ENCODE results near the gene CBX5. TPM values are rescaled to one million over a fixed set of nuclear protein-coding genes. Genes with fewer than 3 reads are reported as not detected.

The CBX5 gene
- total and polyA plus RNA-seq, 9 of the 15 experiments (the other 6 are each of a cell fraction or from before 2014, with no cell fraction given) = 32.6 to 102 (median 59.2) TPM

- TF ChIP-seq ZNF318 (IDR thresholded peaks at IDR 0.05; ENCODE audit: borderline replicate concordance in 1 of 2, low read depth in 1 of 2) = no peak
- no peak for TF ChIP-seq CBFB (CRISPR knock-in tag; IDR thresholded peaks at IDR 0.05)
- TF ChIP-seq CBX5 (IDR thresholded peaks at IDR 0.05; ENCODE audit: borderline replicate concordance, low read depth) = no peak
- TF ChIP-seq NUFIP1 (IDR thresholded peaks at IDR 0.05; ENCODE audit: partially characterized antibody) = no peak
- peak; percentile 63 for TF ChIP-seq KAT2B (IDR thresholded peaks at IDR 0.05; ENCODE audit: low read depth, low read length)
- no peak for TF ChIP-seq SNRNP70 (optimal IDR thresholded peaks at IDR 0.05; ENCODE audit: low read depth, low read length)
- TF ChIP-seq NCOR1 (IDR thresholded peaks at IDR 0.05) = no peak
- TF ChIP-seq SRSF1 (IDR thresholded peaks at IDR 0.05; ENCODE audit: low read depth, low read length) = no peak
- TF ChIP-seq VEZF1 (CRISPR knock-in tag; IDR thresholded peaks at IDR 0.05) = peak; percentile 83
- no peak for TF ChIP-seq SMARCC2 (IDR thresholded peaks at IDR 0.05; ENCODE audit: low read depth)
- no peak for TF ChIP-seq FOXJ3 (CRISPR knock-in tag; IDR thresholded peaks at IDR 0.05)
- TF ChIP-seq TFAP4 (CRISPR knock-in tag; IDR thresholded peaks at IDR 0.05; ENCODE audit: borderline replicate concordance) = peak; percentile 76
- TF ChIP-seq RBFOX2 (IDR thresholded peaks at IDR 0.05; ENCODE audit: low read depth, low read length) = peak; percentile 64
- peak in 1 of 2 experiments; percentile 61; a peak in 1 of 4 replicates for TF ChIP-seq NONO (IDR thresholded peaks at IDR 0.05; ENCODE audit: low read depth in 2 of 2, low read length in 1 of 2)
- TF ChIP-seq ATF7 (IDR thresholded peaks at IDR 0.05) = peak; percentile 77
These were observed 65.1 kb downstream of the CBX5 start (continued) for GRCh38 chr12:54214553-54215406.
